T-helper 2 cell treated with Interferon-gamma antibody and Interleukin-4, amounts not matched to agents 5 μg/mL and 100 μg/mL, for 36 hours (primary cell): Measurements from ENCODE around the gene PPP1CB.
A peak's percentile ranks its signal among the peaks of the same experiment; 100 is the strongest.

Experiments
- DNase-seq: peaks from one replicate; pipeline ENCODE4 v3.0.0; 2021; ENCODE audit warnings: low spot score
- H3K27ac Mint-ChIP-seq: one replicate; pipeline ENCODE4 v1.8.0; 2021; ENCODE audit warnings: mild to moderate bottlenecking, mixed read lengths
- H3K27me3 Mint-ChIP-seq: one replicate; pipeline ENCODE4 v1.8.0; 2021; ENCODE audit warnings: low read depth, mixed read lengths
- H3K36me3 Mint-ChIP-seq: one replicate; pipeline ENCODE4 v1.8.0; 2021; ENCODE audit warnings: low read depth, mixed read lengths
- H3K4me1 Mint-ChIP-seq: one replicate; pipeline ENCODE4 v1.8.0; 2021; ENCODE audit warnings: low read depth, mixed read lengths
- H3K4me3 Mint-ChIP-seq: one replicate; pipeline ENCODE4 v1.8.0; 2022; ENCODE audit warnings: mild to moderate bottlenecking, moderate library complexity, mixed read lengths
- H3K9me3 Mint-ChIP-seq: one replicate; pipeline ENCODE4 v1.8.0; 2021; ENCODE audit warnings: mixed read lengths

Gene PPP1CB

DNA sequence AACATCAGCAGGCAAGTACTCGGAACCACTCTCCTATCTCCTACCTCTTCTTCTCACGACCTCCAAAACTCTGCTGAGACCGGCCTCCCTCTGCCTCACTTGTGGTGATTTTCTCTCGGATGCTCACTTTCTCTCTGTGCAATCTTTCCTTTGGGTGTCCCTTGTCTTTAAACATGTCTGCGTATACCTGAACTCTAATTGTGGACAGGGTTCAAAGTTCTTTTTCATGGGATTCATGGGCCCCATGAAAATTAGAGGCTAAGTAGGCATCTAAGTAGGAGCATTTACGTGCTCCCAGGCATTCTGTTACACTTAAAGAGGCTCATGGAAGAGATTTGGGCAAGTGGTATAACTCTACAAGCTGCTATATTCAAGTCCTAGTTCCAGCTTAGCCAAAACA is 2.1 kb upstream of the PPP1CB start:
- DNase-seq = no peak
- H3K4me1 Mint-ChIP-seq = peaks cover 38% of the 10 kb centered on the region
- peaks cover 8% of the 10 kb centered on the region for H3K36me3 Mint-ChIP-seq
- H3K9me3 Mint-ChIP-seq = no peaks in the 10 kb centered on the region
- no peaks in the 10 kb centered on the region for H3K27me3 Mint-ChIP-seq
- H3K27ac Mint-ChIP-seq = peak overlapping the region; percentile 96
- peak overlapping the region; percentile 92 for H3K4me3 Mint-ChIP-seq

DNA sequence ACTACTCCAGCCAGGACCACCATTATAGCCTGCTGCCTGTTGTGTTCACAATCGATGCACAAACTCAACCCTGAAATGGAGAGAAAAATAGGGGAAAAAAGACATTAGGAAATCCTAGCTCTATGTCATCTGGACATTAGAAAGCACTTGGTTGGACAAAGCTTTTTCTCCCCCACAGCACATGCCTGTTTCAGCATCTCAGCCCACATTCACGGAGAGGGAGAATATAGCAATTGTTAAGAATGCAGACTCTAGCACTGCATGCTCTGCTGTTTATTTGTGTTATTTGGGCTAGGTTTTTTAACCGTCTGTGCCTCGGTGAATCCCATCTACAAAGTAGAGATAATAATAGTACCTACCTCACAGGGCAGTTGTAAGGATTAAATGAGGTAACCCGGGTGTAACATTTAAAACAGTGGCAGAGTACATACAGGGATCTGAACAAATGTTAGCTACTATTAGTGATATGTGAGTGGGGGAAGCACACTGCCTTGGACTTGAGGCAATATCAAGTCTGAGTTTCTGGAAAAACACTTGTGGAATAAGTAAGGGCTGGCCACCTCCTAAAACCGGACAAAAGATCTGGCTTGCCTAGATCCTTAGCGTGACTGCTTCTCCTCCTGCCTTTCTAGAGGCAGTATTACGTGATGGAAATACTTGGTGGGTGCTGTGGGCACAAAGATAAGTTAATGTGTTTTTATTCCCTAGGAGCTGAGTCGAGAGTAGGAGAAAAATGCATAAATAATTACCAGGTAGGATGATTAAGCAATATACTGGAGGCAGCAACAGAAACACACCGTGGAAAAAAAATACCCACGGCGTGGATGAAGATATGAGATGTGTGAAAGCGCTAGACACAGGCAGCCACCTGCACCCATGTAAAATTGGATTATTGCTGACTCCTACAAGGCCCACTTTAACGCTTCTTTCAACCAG is 1.0 kb upstream of the PPP1CB start:
- Mint-ChIP-seq H3K27me3 (no peaks in the 10 kb centered on the region), H3K27ac (peak overlapping the region; percentile 96), H3K9me3 (no peaks in the 10 kb centered on the region), H3K36me3 (peaks cover 14% of the 10 kb centered on the region), H3K4me3 (peak overlapping the region; percentile 92), H3K4me1 (peaks cover 47% of the 10 kb centered on the region)
- peak; percentile 42 for DNase-seq

DNA sequence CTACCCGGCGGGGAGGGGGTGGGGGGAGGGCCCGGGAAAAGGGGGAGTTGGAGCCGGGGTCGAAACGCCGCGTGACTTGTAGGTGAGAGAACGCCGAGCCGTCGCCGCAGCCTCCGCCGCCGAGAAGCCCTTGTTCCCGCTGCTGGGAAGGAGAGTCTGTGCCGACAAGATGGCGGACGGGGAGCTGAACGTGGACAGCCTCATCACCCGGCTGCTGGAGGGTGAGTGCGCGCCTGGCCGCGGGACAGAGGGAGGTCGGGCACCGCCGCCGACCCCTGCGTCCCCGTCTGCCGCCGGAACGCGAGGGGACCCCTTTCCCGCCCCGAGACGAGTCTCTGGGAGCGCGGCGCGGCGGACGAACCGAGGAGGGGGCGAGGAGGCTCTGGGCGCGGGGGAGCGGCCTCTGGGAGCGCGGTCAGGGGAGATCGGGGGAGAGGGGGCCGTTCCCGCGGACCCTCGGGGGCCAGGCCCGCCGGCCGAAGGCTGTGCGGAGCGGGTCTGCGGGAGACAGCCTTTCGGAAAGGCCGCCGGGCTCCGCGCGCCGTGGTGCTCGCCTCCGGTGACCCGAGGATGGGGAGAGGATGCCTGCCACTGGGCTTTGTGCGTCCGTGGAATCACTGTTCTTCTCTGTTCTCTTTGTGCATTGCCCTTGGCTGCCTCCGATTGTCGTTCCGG is 463 bp downstream of the PPP1CB start:
- Mint-ChIP-seq H3K36me3 (peaks cover 19% of the 10 kb centered on the region), H3K27ac (peak overlapping the region; percentile 96), H3K27me3 (no peaks in the 10 kb centered on the region), H3K4me3 (peak overlapping the region; percentile 92), H3K9me3 (no peaks in the 10 kb centered on the region), H3K4me1 (peaks cover 58% of the 10 kb centered on the region)
- DNase-seq = peak; percentile 25

DNA sequence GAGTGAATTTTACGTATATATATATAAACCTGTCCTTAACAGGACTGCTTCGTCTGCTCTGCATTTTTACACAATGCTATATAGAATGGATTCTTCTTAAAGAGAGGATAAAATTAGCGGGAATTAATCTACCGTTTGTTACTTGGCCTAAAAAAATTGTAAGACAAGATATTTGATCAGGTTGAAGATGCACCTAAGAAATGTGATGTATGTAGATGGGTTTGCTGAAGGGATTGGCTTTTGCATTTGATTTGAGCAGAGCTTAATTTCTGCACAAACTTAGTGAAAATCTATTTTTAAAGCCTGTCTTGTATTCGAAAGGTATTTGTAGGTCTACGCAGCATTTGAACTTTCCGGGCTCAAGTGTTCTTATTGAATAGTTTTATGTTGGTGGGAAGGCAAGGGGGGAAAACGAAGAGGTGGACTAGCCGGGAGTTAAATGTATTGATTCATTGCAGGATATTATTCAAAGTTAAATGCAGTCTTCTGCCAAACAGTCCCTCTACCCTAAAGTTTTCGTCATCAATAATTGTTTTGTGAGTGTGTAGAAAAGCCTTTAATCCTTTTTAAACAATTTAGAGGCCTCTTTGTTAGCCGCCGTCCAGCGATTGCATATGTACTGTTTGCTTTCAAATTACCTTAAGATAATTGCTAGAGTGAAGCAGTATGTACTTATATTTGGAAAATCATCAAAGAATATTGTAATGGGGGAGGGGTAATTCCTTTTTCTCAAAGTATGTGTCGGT is 1.2 kb downstream of the PPP1CB start:
- H3K27ac Mint-ChIP-seq = peak overlapping the region; percentile 96
- no peak for DNase-seq

DNA sequence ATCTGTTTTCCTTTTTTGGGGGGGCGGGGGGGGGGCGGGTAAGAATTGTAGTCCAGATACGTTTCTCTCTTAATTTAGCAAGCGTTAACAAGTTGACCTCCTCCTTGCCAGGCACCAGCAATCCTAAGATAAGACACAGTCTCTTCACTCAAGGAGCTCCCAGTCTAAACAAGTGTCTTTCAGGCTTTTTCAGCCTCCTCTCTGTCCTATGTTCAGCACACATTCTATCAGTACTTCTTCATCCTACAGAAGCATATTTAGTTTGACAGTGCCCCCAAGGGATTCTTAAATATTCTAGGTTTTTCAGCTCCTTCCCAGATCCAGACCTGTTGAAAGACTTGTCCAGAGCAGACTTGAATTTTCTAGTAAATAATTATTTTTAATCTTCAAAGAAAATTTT is 2.7 kb downstream of the PPP1CB start:
- no peaks in the 10 kb centered on the region for H3K27me3 Mint-ChIP-seq

More for the DNA sequence above, 1.2 kb downstream of the PPP1CB start:
- peaks cover 23% of the 10 kb centered on the region for H3K36me3 Mint-ChIP-seq
- no peaks in the 10 kb centered on the region for H3K9me3 Mint-ChIP-seq
- no peaks in the 10 kb centered on the region for H3K27me3 Mint-ChIP-seq
- peak overlapping the region; percentile 92 for H3K4me3 Mint-ChIP-seq
- peaks cover 61% of the 10 kb centered on the region for H3K4me1 Mint-ChIP-seq

DNA sequence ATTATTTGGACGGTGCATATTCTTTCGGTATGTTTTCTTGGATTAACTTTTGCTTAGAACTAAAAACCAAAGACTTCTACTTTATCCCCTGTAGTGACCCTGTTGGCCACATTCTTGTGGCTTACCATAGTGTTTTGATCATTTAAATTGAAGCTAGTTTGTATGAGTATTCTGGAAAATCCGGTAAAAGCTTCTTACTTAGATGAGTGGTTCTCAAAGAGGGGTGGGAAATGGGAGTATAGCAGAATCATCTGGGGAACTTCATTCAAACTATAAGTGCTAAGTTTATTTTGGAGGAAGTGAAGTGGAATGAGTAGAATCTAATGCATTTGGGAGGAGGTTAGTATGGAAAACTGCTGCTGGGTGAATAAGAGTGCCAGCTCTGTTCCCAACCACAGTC is 3.8 kb downstream of the PPP1CB start:
- peak overlapping the region; percentile 19 for H3K4me3 Mint-ChIP-seq
- H3K27ac Mint-ChIP-seq = peak overlapping the region; percentile 11
- no peak for DNase-seq
- no peaks in the 10 kb centered on the region for H3K9me3 Mint-ChIP-seq
- H3K36me3 Mint-ChIP-seq = peaks cover 24% of the 10 kb centered on the region
- no peaks in the 10 kb centered on the region for H3K27me3 Mint-ChIP-seq
- H3K4me1 Mint-ChIP-seq = peaks cover 42% of the 10 kb centered on the region

More for the DNA sequence above, 2.7 kb downstream of the PPP1CB start:
- H3K4me1 Mint-ChIP-seq = peaks cover 53% of the 10 kb centered on the region
- peak overlapping the region; percentile 50 for H3K4me3 Mint-ChIP-seq
- H3K27ac Mint-ChIP-seq = no peak overlapping the region
- H3K9me3 Mint-ChIP-seq = no peaks in the 10 kb centered on the region
- no peak for DNase-seq
- H3K36me3 Mint-ChIP-seq = peaks cover 24% of the 10 kb centered on the region

DNA sequence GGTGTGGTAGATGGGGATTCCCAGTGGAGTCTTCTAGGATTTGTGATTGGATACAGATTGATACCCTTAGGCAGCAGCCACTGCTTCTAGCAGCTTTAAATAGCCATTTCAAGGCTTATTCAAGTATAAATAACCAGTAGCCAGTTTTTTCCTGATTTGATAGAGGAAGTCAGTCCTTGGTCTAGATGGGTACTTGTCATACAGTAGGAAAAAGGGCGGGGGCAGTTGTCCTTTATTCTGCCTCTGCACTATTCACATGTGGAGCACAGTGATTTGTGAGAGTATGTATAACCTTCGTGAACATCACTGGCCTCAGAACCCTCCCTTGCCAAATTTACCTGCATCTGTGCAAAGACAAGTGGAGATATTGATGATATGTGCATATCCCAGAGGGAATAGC is 6.8 kb downstream of the PPP1CB start:
- no peak overlapping the region for H3K4me3 Mint-ChIP-seq
- H3K36me3 Mint-ChIP-seq = peaks cover 21% of the 10 kb centered on the region
- no peak for DNase-seq
- peaks cover 33% of the 10 kb centered on the region for H3K4me1 Mint-ChIP-seq
- no peaks in the 10 kb centered on the region for H3K27me3 Mint-ChIP-seq
- H3K27ac Mint-ChIP-seq = no peak overlapping the region
- H3K9me3 Mint-ChIP-seq = no peaks in the 10 kb centered on the region

DNA sequence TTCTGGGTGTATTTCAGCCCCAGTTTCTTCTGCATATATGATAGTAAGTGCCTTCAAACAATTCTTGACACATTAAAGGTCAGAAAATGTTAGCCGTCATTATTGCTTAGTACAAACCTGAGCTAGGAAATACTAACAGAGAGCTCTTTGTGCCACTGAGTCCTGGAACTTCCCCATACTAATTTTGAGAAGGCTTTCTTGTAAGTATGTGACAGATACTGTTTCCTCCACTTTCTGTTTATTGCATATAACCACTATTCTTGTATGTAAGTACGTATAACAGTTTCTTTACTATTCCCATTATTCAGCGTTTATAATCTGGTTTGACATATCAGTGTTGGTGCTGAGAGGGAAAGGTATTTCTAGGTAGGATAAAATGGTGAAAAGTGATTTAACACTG is 9.8 kb downstream of the PPP1CB start:
- Mint-ChIP-seq H3K36me3 (peaks cover 16% of the 10 kb centered on the region), H3K27me3 (no peaks in the 10 kb centered on the region), H3K4me3 (no peak overlapping the region), H3K4me1 (peaks cover 20% of the 10 kb centered on the region), H3K9me3 (no peaks in the 10 kb centered on the region), H3K27ac (no peak overlapping the region)
- DNase-seq = no peak

DNA sequence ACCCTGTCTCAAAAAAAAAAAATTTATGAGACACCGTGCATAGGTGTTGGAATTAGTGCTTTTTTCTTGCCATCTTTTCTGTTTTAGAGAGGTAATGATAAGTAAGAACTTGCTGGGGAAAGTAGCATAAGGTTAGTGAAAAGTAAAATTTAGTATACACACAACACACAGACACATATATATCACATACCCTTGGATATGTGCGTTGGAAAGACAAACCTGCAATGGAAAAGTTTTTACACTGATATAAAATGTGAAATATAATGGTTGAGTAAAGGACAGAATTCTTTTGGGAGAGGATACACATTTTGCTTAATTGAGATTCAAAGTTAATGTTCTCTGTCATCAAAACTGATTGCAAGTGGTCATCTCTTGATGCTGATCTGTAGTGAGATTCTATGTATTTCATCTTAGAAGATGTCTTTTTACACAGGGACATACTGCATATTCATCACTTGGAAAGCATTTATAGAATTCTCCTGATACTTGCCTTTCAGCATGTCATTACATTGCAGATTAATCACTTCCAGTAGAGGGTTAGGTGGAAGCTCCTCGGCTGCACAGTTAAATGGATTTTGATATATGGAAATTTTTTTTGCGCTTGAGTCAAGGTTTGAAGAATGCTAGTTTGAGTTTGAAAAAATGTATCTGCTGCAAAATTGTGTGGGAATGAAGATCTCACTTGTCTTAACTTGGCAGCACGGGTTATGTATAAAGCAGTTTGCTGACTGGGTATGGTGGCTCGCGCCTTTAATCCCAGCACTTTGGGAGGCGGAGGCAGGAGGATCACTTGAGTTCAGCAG is 13.5 kb downstream of the PPP1CB start:
- no peak overlapping the region for H3K27ac Mint-ChIP-seq
- H3K4me3 Mint-ChIP-seq = no peak overlapping the region
- H3K4me1 Mint-ChIP-seq = peaks cover 21% of the 10 kb centered on the region

DNA sequence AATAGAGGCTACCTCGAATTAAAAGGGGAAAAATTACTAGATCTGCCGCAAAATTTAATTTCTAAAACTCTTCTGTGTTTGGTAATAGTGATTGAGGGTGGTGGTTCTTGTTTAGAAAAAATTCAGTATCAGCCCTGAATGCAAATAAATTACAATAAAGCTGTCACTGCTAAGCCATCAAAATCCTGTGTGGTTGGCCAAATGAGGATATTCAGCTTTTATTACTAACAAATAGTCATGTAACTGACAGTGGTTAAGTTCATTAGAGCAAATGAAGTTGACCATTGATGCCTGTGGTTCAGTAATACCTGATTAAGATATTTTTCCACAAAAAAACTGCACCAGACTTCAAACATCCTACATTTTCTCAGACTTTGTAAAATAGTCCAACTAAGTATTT is 14.4 kb downstream of the PPP1CB start:
- no peak for DNase-seq
- Mint-ChIP-seq H3K27me3 (no peaks in the 10 kb centered on the region), H3K27ac (no peak overlapping the region), H3K9me3 (no peaks in the 10 kb centered on the region), H3K36me3 (peaks cover 24% of the 10 kb centered on the region), H3K4me1 (peaks cover 21% of the 10 kb centered on the region), H3K4me3 (no peak overlapping the region)

More for the DNA sequence above, 13.5 kb downstream of the PPP1CB start:
- H3K9me3 Mint-ChIP-seq = no peaks in the 10 kb centered on the region
- no peaks in the 10 kb centered on the region for H3K27me3 Mint-ChIP-seq
- peaks cover 22% of the 10 kb centered on the region for H3K36me3 Mint-ChIP-seq
- DNase-seq = no peak

DNA sequence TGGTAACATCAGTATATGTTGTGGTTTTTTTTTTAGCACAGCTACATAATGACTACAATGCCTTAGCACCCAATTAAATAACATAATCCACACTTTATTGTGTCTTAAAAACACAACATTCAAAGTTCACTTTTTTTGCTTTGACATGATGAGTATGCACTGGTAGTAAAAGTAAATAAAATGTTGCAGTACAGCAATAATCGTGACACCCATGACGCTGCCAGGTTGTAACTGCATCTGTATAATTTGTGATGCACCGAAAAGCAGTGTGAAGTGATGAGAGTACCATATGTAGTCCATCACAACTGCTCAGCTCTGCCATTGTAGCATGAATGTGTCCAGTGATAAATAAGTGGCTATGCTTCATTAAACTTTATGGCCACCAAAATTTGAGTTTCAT is 15.7 kb downstream of the PPP1CB start:
- DNase-seq = no peak
- H3K4me3 Mint-ChIP-seq = no peak overlapping the region
- peaks cover 21% of the 10 kb centered on the region for H3K36me3 Mint-ChIP-seq
- no peaks in the 10 kb centered on the region for H3K9me3 Mint-ChIP-seq
- peaks cover 25% of the 10 kb centered on the region for H3K4me1 Mint-ChIP-seq
- H3K27me3 Mint-ChIP-seq = no peaks in the 10 kb centered on the region
- no peak overlapping the region for H3K27ac Mint-ChIP-seq

DNA sequence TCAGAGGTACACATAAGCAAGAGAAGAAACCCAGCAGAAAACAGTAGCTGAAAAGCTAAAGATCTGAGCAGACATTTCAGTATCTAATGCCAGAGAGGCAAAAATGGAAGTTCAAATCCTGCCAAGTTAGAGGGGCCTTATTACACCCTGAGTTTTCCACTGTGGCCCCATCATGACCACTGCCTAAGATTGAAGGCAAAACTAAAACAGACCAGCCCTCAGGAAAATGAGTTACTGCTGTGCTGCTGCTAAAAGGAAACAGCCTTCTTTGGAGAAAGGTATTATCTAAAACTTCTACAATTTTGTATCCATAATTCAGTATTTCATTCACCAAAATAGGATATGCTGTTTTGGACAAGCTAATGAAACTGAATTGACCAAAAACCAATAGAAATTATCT is 16.8 kb downstream of the PPP1CB start:
- H3K36me3 Mint-ChIP-seq = peaks cover 21% of the 10 kb centered on the region

DNA sequence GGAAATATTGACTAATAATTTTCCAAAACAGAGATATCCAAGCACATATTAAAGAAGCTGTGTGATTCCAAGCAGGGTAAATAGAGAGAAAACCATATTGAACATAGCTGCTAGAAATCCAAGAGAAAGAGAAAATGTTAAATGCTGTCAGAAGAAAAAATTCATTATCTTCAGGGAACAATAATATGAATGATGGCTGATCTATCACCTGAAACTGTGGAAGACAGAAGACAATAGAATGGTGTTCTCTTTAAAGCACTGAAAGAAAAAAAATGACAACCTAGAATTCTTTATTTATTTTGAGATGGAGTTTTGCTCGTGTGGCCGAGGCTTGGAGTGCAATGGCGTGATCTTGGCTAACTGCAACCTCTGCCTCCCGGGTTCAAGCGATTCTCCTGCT is 17.3 kb downstream of the PPP1CB start:
- Mint-ChIP-seq H3K36me3 (peaks cover 21% of the 10 kb centered on the region), H3K4me3 (no peak overlapping the region), H3K27me3 (no peaks in the 10 kb centered on the region), H3K4me1 (peaks cover 27% of the 10 kb centered on the region), H3K27ac (no peak overlapping the region), H3K9me3 (no peaks in the 10 kb centered on the region)
- no peak for DNase-seq

More for the DNA sequence above, 16.8 kb downstream of the PPP1CB start:
- Mint-ChIP-seq H3K27me3 (no peaks in the 10 kb centered on the region), H3K9me3 (no peaks in the 10 kb centered on the region), H3K4me3 (no peak overlapping the region), H3K4me1 (peaks cover 28% of the 10 kb centered on the region), H3K27ac (no peak overlapping the region)
- no peak for DNase-seq
